ENCODE results near the gene CCZ1B.
"Not testable (repeated sequence)": the region's sequence is repeated elsewhere in the genome, so short reads cannot be mapped to it uniquely, and the experiment has no call there.

GRCh38 chr7:6821622-6822021, 4.5 kb downstream of the CCZ1B start:
- TF ChIP-seq, protein P1, sequence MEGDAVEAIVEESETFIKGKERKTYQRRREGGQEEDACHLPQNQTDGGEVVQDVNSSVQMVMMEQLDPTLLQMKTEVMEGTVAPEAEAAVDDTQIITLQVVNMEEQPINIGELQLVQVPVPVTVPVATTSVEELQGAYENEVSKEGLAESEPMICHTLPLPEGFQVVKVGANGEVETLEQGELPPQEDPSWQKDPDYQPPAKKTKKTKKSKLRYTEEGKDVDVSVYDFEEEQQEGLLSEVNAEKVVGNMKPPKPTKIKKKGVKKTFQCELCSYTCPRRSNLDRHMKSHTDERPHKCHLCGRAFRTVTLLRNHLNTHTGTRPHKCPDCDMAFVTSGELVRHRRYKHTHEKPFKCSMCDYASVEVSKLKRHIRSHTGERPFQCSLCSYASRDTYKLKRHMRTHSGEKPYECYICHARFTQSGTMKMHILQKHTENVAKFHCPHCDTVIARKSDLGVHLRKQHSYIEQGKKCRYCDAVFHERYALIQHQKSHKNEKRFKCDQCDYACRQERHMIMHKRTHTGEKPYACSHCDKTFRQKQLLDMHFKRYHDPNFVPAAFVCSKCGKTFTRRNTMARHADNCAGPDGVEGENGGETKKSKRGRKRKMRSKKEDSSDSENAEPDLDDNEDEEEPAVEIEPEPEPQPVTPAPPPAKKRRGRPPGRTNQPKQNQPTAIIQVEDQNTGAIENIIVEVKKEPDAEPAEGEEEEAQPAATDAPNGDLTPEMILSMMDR (IDR thresholded peaks at IDR 0.05; ENCODE audit: low read depth, low read length, missing input control) = not testable (repeated sequence)
- not testable (repeated sequence) for TF ChIP-seq NR2F2, RXRA, HNF4G, ZBTB33, YY1, FOXA2, FOXA1 (IDR thresholded peaks at IDR 0.05)
- TF ChIP-seq, protein P2, sequence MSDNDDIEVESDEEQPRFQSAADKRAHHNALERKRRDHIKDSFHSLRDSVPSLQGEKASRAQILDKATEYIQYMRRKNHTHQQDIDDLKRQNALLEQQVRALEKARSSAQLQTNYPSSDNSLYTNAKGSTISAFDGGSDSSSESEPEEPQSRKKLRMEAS (IDR thresholded peaks at IDR 0.05) = not testable (repeated sequence)
- TF ChIP-seq, protein P3, sequence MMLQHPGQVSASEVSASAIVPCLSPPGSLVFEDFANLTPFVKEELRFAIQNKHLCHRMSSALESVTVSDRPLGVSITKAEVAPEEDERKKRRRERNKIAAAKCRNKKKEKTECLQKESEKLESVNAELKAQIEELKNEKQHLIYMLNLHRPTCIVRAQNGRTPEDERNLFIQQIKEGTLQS (IDR thresholded peaks at IDR 0.05) = not testable (repeated sequence)
- TF ChIP-seq, protein P4, sequence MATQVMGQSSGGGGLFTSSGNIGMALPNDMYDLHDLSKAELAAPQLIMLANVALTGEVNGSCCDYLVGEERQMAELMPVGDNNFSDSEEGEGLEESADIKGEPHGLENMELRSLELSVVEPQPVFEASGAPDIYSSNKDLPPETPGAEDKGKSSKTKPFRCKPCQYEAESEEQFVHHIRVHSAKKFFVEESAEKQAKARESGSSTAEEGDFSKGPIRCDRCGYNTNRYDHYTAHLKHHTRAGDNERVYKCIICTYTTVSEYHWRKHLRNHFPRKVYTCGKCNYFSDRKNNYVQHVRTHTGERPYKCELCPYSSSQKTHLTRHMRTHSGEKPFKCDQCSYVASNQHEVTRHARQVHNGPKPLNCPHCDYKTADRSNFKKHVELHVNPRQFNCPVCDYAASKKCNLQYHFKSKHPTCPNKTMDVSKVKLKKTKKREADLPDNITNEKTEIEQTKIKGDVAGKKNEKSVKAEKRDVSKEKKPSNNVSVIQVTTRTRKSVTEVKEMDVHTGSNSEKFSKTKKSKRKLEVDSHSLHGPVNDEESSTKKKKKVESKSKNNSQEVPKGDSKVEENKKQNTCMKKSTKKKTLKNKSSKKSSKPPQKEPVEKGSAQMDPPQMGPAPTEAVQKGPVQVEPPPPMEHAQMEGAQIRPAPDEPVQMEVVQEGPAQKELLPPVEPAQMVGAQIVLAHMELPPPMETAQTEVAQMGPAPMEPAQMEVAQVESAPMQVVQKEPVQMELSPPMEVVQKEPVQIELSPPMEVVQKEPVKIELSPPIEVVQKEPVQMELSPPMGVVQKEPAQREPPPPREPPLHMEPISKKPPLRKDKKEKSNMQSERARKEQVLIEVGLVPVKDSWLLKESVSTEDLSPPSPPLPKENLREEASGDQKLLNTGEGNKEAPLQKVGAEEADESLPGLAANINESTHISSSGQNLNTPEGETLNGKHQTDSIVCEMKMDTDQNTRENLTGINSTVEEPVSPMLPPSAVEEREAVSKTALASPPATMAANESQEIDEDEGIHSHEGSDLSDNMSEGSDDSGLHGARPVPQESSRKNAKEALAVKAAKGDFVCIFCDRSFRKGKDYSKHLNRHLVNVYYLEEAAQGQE (IDR thresholded peaks at IDR 0.05) = not testable (repeated sequence)

All from liver (tissue), 3 donors.